ENCODE data around the gene PDE4D. TPM values are rescaled to one million over a fixed set of nuclear protein-coding genes. Genes with fewer than 3 reads are reported as not detected.

Gene PDE4D
- total and polyA plus RNA-seq, 3 donors from 2014 or later: 7.8 to 13.9 (median 8.7) TPM

DNA sequence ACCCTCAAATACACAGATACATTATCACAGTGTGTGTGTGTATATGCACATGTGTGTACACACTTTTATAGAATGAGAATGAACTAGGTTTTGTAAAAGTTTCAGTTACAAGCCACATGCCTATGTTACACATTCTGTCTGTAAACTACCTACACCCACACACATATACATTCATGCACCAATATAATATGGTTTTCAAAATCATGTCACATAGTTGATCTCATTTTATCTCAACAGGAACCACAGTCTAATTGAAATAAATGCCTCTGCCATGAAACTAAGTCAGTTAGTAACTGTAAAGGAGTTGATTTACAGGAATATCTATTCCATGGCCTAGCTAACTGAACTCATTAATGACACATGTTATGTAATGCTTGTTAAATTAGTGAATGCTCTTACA lies 646.6 kb downstream of the PDE4D start:
- intact Hi-C loops (cut with DNase I; ENCODE audit: low total_unique reads): no loop called here
- no peak for DNase-seq
- H3K27me3 ChIP-seq: no peaks in the 10 kb centered on the region
- H3K9me3 ChIP-seq: no peaks in the 10 kb centered on the region
- TF ChIP-seq POLR2A (IDR thresholded peaks at IDR 0.05): no peak
- TF ChIP-seq CTCF (IDR thresholded peaks at IDR 0.05): no peak
- H3K4me3 ChIP-seq: no peak overlapping the region
- H3K27ac ChIP-seq: no peak overlapping the region
- H3K36me3 ChIP-seq (ENCODE audit: low read depth, missing control alignments): no peaks in the 10 kb centered on the region
- no peaks in the 10 kb centered on the region for H3K4me1 ChIP-seq

DNA sequence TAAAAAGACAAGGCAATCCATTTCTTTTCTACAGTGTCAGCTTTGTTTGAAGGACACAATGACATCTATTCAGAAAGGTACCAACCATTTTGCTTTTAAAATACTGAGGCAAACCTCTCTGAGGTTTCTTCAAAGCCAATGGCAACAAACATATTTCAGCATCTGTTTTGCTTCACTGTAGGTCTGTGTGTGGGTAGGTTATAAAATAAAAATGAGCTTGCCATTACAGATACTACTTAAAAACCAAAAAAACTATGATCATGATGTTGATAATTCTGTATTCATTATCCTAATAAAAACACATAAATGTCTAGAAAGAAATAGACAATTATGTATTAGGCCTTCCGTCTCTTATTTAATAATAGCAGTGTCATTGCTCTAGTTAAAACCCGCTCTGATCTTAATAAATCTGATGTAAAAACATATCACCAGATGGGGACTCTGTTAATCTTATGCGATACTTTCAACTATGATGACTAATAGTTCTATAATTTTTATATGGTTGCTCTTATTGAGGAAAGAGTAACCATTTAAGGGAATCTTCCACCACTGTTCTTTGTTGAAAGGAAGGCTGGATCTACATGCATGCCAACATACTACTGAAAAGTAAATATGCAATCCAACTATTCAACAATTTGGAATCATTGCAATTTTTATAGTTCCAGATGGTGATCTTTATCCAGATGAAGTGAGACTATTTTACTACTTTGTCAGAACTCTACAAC lies 647.2 kb downstream of the PDE4D start:
- H3K4me3 ChIP-seq: no peak overlapping the region
- no peaks in the 10 kb centered on the region for H3K36me3 ChIP-seq (ENCODE audit: low read depth, missing control alignments)
- H3K4me1 ChIP-seq: no peaks in the 10 kb centered on the region
- 58 to 65% methylated on average over 3 of the region's 3 CpGs for WGBS, 2 donors
- H3K27me3 ChIP-seq: no peaks in the 10 kb centered on the region
- no peak overlapping the region for H3K27ac ChIP-seq
- H3K9me3 ChIP-seq: no peaks in the 10 kb centered on the region
- no peak for DNase-seq
- TF ChIP-seq CTCF (IDR thresholded peaks at IDR 0.05): no peak
- no peak for TF ChIP-seq POLR2A (IDR thresholded peaks at IDR 0.05)
- intact Hi-C loops (cut with DNase I; ENCODE audit: low total_unique reads): no loop called here

DNA sequence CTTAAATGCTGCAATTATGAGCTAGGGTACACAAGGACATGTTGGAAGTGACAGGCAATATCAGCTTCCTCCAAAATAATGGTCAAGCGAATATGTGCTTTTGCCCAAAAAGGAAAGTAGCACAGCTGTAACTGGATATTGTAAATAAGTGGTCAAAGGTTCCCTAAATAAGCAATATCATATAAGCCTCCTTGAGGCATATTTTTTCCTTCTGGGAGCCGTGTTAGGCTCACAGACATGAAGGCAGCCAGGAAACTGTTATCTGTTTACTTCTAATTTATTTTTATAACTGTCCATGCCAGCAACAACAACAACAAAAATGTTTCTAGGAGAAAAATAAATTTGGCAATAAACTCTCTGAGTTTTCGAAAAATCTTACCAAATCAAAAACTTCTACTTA lies 648.3 kb downstream of the PDE4D start:
- WGBS, 2 donors: 23 to 33% methylated on average over 3 of the region's 3 CpGs
- no peaks in the 10 kb centered on the region for H3K36me3 ChIP-seq (ENCODE audit: low read depth, missing control alignments)
- H3K4me3 ChIP-seq: no peak overlapping the region
- H3K27ac ChIP-seq: no peak overlapping the region
- no peaks in the 10 kb centered on the region for H3K4me1 ChIP-seq
- DNase-seq: no peak
- TF ChIP-seq CTCF (IDR thresholded peaks at IDR 0.05): no peak
- no peak for TF ChIP-seq POLR2A (IDR thresholded peaks at IDR 0.05)
- H3K27me3 ChIP-seq: no peaks in the 10 kb centered on the region
- intact Hi-C loops (cut with DNase I; ENCODE audit: low total_unique reads): no loop called here
- H3K9me3 ChIP-seq: no peaks in the 10 kb centered on the region

DNA sequence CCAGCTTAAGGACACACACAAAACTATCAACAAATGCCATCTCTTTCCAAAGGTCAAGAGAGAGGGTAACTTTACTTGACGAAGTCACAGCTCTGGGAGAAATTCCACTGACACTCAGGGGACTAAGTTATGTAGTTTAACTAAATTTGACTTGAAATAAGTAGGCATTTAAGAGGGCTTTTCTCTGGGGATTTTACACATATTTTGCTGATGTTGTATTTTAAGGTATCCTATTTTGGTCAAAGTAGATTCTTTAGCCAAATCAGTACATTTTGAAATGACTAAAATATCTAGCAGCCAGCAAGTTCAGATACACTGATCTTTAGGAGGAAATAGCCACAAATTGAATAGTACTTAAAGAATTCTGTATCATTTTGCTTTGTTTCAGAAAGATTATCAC lies 652.0 kb downstream of the PDE4D start:
- Histone ChIP-seq H3K4me3 (no peak overlapping the region), H3K4me1 (no peaks in the 10 kb centered on the region), H3K27ac (no peak overlapping the region), H3K9me3 (no peaks in the 10 kb centered on the region), H3K27me3 (no peaks in the 10 kb centered on the region), H3K36me3 (ENCODE audit: low read depth, missing control alignments) (no peaks in the 10 kb centered on the region)
- 71 to 79% methylated on average over 1 of the region's 1 CpG for WGBS, 2 donors
- TF ChIP-seq POLR2A (IDR thresholded peaks at IDR 0.05): no peak
- TF ChIP-seq CTCF (IDR thresholded peaks at IDR 0.05): no peak
- intact Hi-C loops (cut with DNase I; ENCODE audit: low total_unique reads): no loop called here
- DNase-seq: no peak

- Histone ChIP-seq H3K27ac (no peak overlapping the region), H3K36me3 (ENCODE audit: low read depth, missing control alignments) (no peaks in the 10 kb centered on the region), H3K27me3 (no peaks in the 10 kb centered on the region), H3K4me1 (no peaks in the 10 kb centered on the region), H3K4me3 (no peak overlapping the region), H3K9me3 (no peaks in the 10 kb centered on the region)
- no peak for DNase-seq
- TF ChIP-seq POLR2A (IDR thresholded peaks at IDR 0.05) (no peak), CTCF (IDR thresholded peaks at IDR 0.05) (no peak)
- 89 to 100% methylated on average over 1 of the region's 1 CpG for WGBS, 2 donors
- intact Hi-C loops (cut with DNase I; ENCODE audit: low total_unique reads): no loop called here
Observed at GRCh38 chr5:59241119-59241518, 652.4 kb downstream of the PDE4D start.
